Vagina (tissue), 2 donors: Measurements from ENCODE around the gene MMP8.

Experiments
- POLR2A ChIP-seq, 2 donors: fragments of 450-650 bp; IDR thresholded peaks; one replicate each; pipeline ENCODE4 v1.6.1; 2017; ENCODE audit warnings: antibody characterized with exemption in 2 of 2, mild to moderate bottlenecking in 2 of 2, moderate library complexity in 2 of 2
- TF ChIP-seq, protein P1 (sequence below), 3 experiments: fragments of 450-650 bp in 2 of 3; fragments of 200-600 bp in 1 of 3; sonication (generic) in 1 of 3; IDR thresholded peaks; one replicate each; pipeline ENCODE4 v1.5.1; 2017 to 2019; ENCODE audit warnings: antibody characterized with exemption in 3 of 3, mild to moderate bottlenecking in 2 of 3, moderate library complexity in 2 of 3

- TF ChIP-seq, protein P1, sequence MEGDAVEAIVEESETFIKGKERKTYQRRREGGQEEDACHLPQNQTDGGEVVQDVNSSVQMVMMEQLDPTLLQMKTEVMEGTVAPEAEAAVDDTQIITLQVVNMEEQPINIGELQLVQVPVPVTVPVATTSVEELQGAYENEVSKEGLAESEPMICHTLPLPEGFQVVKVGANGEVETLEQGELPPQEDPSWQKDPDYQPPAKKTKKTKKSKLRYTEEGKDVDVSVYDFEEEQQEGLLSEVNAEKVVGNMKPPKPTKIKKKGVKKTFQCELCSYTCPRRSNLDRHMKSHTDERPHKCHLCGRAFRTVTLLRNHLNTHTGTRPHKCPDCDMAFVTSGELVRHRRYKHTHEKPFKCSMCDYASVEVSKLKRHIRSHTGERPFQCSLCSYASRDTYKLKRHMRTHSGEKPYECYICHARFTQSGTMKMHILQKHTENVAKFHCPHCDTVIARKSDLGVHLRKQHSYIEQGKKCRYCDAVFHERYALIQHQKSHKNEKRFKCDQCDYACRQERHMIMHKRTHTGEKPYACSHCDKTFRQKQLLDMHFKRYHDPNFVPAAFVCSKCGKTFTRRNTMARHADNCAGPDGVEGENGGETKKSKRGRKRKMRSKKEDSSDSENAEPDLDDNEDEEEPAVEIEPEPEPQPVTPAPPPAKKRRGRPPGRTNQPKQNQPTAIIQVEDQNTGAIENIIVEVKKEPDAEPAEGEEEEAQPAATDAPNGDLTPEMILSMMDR (IDR thresholded peaks at IDR 0.05), result no peak
- TF ChIP-seq POLR2A (IDR thresholded peaks at IDR 0.05), result no peak
These were observed 41.5 kb downstream of the MMP8 start for GRCh38 chr11:102683277-102683676.
